ENCODE data around the gene ADIG.
"Not testable (repeated sequence)": the region's sequence is repeated elsewhere in the genome, so short reads cannot be mapped to it uniquely, and the experiment has no call there.

DNA sequence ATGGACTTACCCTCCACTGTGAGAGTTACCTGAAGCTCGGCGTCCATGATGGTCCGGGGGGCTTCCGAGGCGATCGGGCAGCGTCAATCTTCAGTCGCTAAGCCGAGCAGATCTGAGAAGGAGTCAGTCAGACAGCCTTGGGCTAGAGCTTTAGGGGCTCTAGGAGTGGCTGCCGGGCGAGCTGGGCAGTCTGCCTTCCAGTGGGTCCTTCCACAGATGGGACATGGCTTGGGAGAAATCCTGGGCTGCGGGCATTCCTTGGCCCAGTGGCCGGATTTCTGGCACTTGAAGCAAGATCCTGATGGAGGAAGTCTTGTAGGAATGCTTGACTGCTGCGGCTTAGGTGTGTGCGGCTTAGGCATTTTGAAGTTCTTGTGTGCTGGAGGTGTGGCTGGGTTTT is 14.9 kb downstream of the ADIG start:
- TF ChIP-seq, protein P1, sequence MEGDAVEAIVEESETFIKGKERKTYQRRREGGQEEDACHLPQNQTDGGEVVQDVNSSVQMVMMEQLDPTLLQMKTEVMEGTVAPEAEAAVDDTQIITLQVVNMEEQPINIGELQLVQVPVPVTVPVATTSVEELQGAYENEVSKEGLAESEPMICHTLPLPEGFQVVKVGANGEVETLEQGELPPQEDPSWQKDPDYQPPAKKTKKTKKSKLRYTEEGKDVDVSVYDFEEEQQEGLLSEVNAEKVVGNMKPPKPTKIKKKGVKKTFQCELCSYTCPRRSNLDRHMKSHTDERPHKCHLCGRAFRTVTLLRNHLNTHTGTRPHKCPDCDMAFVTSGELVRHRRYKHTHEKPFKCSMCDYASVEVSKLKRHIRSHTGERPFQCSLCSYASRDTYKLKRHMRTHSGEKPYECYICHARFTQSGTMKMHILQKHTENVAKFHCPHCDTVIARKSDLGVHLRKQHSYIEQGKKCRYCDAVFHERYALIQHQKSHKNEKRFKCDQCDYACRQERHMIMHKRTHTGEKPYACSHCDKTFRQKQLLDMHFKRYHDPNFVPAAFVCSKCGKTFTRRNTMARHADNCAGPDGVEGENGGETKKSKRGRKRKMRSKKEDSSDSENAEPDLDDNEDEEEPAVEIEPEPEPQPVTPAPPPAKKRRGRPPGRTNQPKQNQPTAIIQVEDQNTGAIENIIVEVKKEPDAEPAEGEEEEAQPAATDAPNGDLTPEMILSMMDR (IDR thresholded peaks at IDR 0.05 in 8 of 11, conservative IDR thresholded peaks at IDR 0.05 in 3 of 11), result not testable (repeated sequence)
- TF ChIP-seq POLR2AphosphoS5 (IDR thresholded peaks at IDR 0.05), result not testable (repeated sequence)

All from spleen (tissue), 7 donors.